Spleen (tissue), 11 donors: Measurements from ENCODE around the gene SOS1. TPM values are rescaled to one million over a fixed set of nuclear protein-coding genes. Genes with fewer than 3 reads are reported as not detected.

Source experiments
- DNase-seq: peaks from one replicate; pipeline ENCODE4 v3.0.0-alpha.2; 2020
- H3K27ac ChIP-seq, 8 donors: fragments of 200-600 bp; sonication (generic) in 7 of 8; 1 replicate in 4 of 8; 2 replicates in 4 of 8; pipeline versions ENCODE4 v1.5.0 to v1.8.0; 2016 to 2021; ENCODE audit warnings: inconsistent platforms in 4 of 8, mild to moderate bottlenecking in 4 of 8, moderate library complexity in 1 of 8
- H3K27me3 ChIP-seq, 7 donors: fragments of 200-600 bp; sonication (generic) in 6 of 7; replicated peaks in 1 of 7; 1 replicate in 4 of 7; 2 replicates in 3 of 7; pipeline versions ENCODE4 v1.5.0 to v1.8.0; 2016 to 2021; ENCODE audit warnings: inconsistent platforms in 3 of 7, mild to moderate bottlenecking in 1 of 7
- H3K36me3 ChIP-seq, 6 donors: fragments of 200-600 bp; sonication (generic) in 5 of 6; 1 replicate in 4 of 6; 2 replicates in 2 of 6; pipeline versions ENCODE4 v1.5.0 to v1.8.0; 2016 to 2021; ENCODE audit warnings: inconsistent platforms in 2 of 6
- H3K4me1 ChIP-seq, 6 donors: fragments of 200-600 bp; sonication (generic) in 5 of 6; 1 replicate in 3 of 6; 2 replicates in 3 of 6; pipeline versions ENCODE4 v1.5.0 to v1.8.0; 2016 to 2021; ENCODE audit warnings: inconsistent platforms in 3 of 6
- H3K4me3 ChIP-seq, 8 donors: fragments of 200-600 bp; sonication (generic) in 7 of 8; 1 replicate in 4 of 8; 2 replicates in 4 of 8; pipeline versions ENCODE4 v1.5.0 to v1.8.0; 2016 to 2021; ENCODE audit warnings: inconsistent platforms in 4 of 8, mild to moderate bottlenecking in 4 of 8, moderate library complexity in 2 of 8
- H3K9me3 ChIP-seq, 8 donors: fragments of 200-600 bp; sonication (generic) in 7 of 8; 1 replicate in 4 of 8; 2 replicates in 4 of 8; pipeline versions ENCODE4 v1.5.0 to v1.8.0; 2016 to 2021; ENCODE audit warnings: inconsistent platforms in 4 of 8
- POLR2A ChIP-seq, 3 donors: fragments of 450-650 bp; IDR thresholded peaks; one replicate each; pipeline ENCODE4 v1.5.1; 2017; ENCODE audit warnings: antibody characterized with exemption in 3 of 3, mild to moderate bottlenecking in 1 of 3
- POLR2AphosphoS5 ChIP-seq, 3 donors: sonication (generic); formaldehyde crosslinking; IDR thresholded peaks; one replicate each; pipeline ENCODE4 v1.5.1; 2017; ENCODE audit warnings: antibody characterized with exemption in 3 of 3
- WGBS, 5 donors: extraction: QIAGEN DNeasy Blood & Tissue Kit in 3 of 5; methylation state at CpG; one replicate each; pipeline versions ENCODE4 v1.1.5 to v1.1.7; 2013 to 2018; 5-methylcytosine and 5-hydroxymethylcytosine counted together
- intact Hi-C: fragments of 100-400 bp; cut with DNase I; formaldehyde crosslinking; loops from one replicate; pipeline ENCODE4 v1.15.0; 2023; ENCODE audit warnings: low total_unique reads
- polyA plus RNA-seq, 3 donors: library from polyadenylated mRNA; stranded (reverse); fragments of 200-250 nt; gene quantifications; one replicate each; pipeline ENCODE4 v1.2.1, GENCODE V29; 2013
- total RNA-seq, 7 donors: library from RNA; depleted of rRNA in 3 of 7; stranded (reverse); fragments of >200 nt in 3 of 7; fragmentation: NEBNext Ultra II Directional in 4 of 7; extraction: Animal tissue kit (Norgen Biotek cat#: 25700) in 4 of 7; gene quantifications; one replicate each; pipeline versions ENCODE4 v1.1.0 to v1.2.1, GENCODE V29; 2016 to 2021
- TF ChIP-seq, protein P1 (sequence below), 11 experiments: fragments of 200-600 bp in 7 of 11; fragments of 450-650 bp in 4 of 11; sonication (generic) in 4 of 11; IDR thresholded peaks in 8 of 11; conservative IDR thresholded peaks in 3 of 11; 1 replicate in 7 of 11; 2 replicates in 4 of 11; pipeline versions ENCODE4 v1.4.0 to v1.8.0; 2016 to 2021; ENCODE audit warnings: antibody characterized with exemption in 11 of 11, inconsistent platforms in 4 of 11, mild to moderate bottlenecking in 1 of 11
- donor health status: healthy with polysubstance abuse.
- donor health status: DM: no; HTN: no; CAD: no; lungs with moderate emphysema.
- donor health status: DM: no; HTN: no; CAD: no.
- donor health status: Bipolar disorder and iron deficiency.
- donor health status: healthy.
- donor health status: DM: no; HTN: no; CAD: no.
- donor health status: DM: yes; HTN: yes; CAD: no.

Gene SOS1
- total and polyA plus RNA-seq, 10 donors: 5.9 to 85.8 (median 42.8) TPM

DNA sequence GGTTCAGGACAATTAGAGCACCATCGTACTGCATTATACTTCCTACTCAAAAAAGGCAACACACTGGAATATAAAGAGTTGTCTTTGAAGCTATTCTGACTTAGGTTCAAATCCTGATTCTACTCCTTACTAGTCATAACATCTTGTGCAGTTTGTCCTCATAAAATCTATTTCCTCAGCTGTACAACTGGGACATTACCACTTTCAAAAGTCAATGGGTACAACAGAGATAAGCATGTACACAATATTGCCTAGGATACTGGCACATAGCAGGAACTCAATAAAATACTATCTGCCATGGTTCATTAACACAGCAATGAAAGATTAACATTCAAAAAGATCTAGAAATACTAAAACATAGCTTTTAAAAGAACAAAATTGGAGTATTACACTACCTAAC lies 11.3 kb downstream of the SOS1 start:
- peaks cover 0 to 88% (median 58%) of the 10 kb centered on the region in 6 donors for H3K4me1 ChIP-seq
- peaks cover 0 to 20% (median 6%) of the 10 kb centered on the region in 6 donors for H3K36me3 ChIP-seq
- H3K27me3 ChIP-seq: no peaks in the 10 kb centered on the region
- TF ChIP-seq POLR2AphosphoS5 (IDR thresholded peaks at IDR 0.05): no peak
- no peak for TF ChIP-seq POLR2A (IDR thresholded peaks at IDR 0.05)
- TF ChIP-seq, protein P1, sequence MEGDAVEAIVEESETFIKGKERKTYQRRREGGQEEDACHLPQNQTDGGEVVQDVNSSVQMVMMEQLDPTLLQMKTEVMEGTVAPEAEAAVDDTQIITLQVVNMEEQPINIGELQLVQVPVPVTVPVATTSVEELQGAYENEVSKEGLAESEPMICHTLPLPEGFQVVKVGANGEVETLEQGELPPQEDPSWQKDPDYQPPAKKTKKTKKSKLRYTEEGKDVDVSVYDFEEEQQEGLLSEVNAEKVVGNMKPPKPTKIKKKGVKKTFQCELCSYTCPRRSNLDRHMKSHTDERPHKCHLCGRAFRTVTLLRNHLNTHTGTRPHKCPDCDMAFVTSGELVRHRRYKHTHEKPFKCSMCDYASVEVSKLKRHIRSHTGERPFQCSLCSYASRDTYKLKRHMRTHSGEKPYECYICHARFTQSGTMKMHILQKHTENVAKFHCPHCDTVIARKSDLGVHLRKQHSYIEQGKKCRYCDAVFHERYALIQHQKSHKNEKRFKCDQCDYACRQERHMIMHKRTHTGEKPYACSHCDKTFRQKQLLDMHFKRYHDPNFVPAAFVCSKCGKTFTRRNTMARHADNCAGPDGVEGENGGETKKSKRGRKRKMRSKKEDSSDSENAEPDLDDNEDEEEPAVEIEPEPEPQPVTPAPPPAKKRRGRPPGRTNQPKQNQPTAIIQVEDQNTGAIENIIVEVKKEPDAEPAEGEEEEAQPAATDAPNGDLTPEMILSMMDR (IDR thresholded peaks at IDR 0.05 in 8 of 11, conservative IDR thresholded peaks at IDR 0.05 in 3 of 11): no peak
- DNase-seq: no peak
- WGBS, 5 donors: 47 to 100% (median 81%) methylated on average over 1 of the region's 1 CpG
- no peak overlapping the region for H3K27ac ChIP-seq
- intact Hi-C loops: no loop called here
- no peaks in the 10 kb centered on the region for H3K9me3 ChIP-seq
- H3K4me3 ChIP-seq: no peak overlapping the region

DNA sequence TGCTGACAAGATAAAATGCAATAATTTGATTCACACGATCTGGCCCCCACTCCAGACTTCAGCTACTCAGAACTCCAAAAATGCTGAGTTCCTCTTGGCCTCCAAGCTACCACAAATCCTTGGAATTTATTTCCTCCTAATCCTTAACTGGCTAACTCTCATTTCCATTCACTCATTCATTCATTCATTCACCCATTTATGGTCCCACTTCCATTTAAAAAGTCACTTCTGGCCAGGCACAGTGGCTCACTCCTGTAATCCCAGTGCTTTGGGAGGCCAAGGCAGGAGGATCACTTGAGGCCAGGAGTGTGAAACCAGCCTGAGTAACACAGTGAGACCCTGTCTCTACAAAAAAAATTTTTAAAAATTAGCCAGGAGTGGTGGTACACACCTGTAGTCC lies 12.5 kb downstream of the SOS1 start:
- Histone ChIP-seq H3K4me1 (peaks cover 0 to 84% (median 49%) of the 10 kb centered on the region in 6 donors), H3K27me3 (no peaks in the 10 kb centered on the region), H3K4me3 (no peak overlapping the region), H3K36me3 (peaks cover 0 to 20% (median 6%) of the 10 kb centered on the region in 6 donors), H3K27ac (no peak overlapping the region), H3K9me3 (no peaks in the 10 kb centered on the region)
- TF ChIP-seq POLR2A (IDR thresholded peaks at IDR 0.05) (no peak), POLR2AphosphoS5 (IDR thresholded peaks at IDR 0.05) (no peak)
- TF ChIP-seq, protein P1 (IDR thresholded peaks at IDR 0.05 in 8 of 11, conservative IDR thresholded peaks at IDR 0.05 in 3 of 11): no peak
- no peak for DNase-seq
- intact Hi-C loops: no loop called here
- 59 to 82% (median 69%) methylated on average over 1 of the region's 1 CpG for WGBS, 5 donors

DNA sequence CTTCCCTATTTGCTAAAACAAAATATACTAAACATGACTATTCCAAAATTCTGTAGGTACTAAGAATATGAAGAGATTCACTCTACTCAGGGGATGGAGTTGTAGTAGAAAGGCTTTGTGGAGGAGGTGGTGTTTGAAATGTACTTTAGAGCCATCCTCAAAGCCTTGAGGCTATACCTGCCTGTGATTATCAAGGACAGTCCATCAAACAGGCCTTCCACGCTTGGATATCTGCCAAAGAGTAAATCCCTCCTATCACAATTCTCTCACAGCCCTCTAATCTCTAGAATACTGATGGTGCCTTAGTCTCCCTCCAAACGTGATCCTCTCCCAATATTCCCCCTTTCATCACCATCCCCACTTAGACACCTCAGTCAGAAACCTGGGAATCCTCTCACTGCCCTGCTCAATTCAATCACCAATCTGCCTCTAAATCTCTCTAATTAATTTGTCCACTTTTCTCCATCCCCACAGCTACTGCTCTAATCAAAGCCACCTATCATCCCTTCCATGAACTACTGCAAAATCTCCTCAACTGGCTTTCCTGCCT lies 13.1 kb downstream of the SOS1 start:
- Histone ChIP-seq H3K9me3 (no peaks in the 10 kb centered on the region), H3K27me3 (no peaks in the 10 kb centered on the region), H3K36me3 (peaks cover 0 to 15% (median 6%) of the 10 kb centered on the region in 6 donors), H3K4me3 (no peak overlapping the region), H3K4me1 (peaks cover 0 to 78% (median 47%) of the 10 kb centered on the region in 6 donors), H3K27ac (no peak overlapping the region)
- 61 to 82% (median 73%) methylated on average over 2 of the region's 2 CpGs for WGBS, 5 donors
- TF ChIP-seq, protein P1 (IDR thresholded peaks at IDR 0.05 in 8 of 11, conservative IDR thresholded peaks at IDR 0.05 in 3 of 11): no peak
- TF ChIP-seq POLR2A (IDR thresholded peaks at IDR 0.05): no peak
- TF ChIP-seq POLR2AphosphoS5 (IDR thresholded peaks at IDR 0.05): no peak
- intact Hi-C loops: no loop called here
- no peak for DNase-seq

DNA sequence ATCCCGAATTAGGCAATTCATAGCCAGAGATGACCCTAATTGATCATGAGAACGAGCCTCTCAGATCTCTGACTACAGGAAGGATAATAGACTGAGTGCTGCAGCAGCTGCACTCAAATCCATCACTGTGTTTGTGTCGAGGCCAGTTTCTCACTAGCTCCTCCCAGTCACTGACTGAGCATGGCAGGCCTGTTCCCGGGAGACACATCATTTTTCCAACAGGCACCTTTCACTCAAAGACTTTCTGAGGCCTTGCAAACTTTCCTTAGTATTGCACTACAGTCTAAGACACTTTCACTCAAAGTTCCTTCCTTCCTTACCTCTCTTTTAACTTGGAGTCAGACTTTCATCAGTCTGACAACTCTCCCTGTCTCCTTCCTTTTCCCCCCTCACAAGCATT lies 13.7 kb downstream of the SOS1 start:
- no peak for DNase-seq
- H3K4me3 ChIP-seq: no peak overlapping the region
- H3K36me3 ChIP-seq: peaks cover 0 to 8% (median 1%) of the 10 kb centered on the region in 6 donors
- 52 to 70% (median 64%) methylated on average over 4 of the region's 4 CpGs for WGBS, 5 donors
- TF ChIP-seq POLR2A (IDR thresholded peaks at IDR 0.05) (no peak), POLR2AphosphoS5 (IDR thresholded peaks at IDR 0.05) (no peak)
- TF ChIP-seq, protein P1 (IDR thresholded peaks at IDR 0.05 in 8 of 11, conservative IDR thresholded peaks at IDR 0.05 in 3 of 11): no peak
- intact Hi-C loops: no loop called here
- no peaks in the 10 kb centered on the region for H3K27me3 ChIP-seq
- peaks cover 0 to 76% (median 45%) of the 10 kb centered on the region in 6 donors for H3K4me1 ChIP-seq
- H3K9me3 ChIP-seq: no peaks in the 10 kb centered on the region
- H3K27ac ChIP-seq: peak overlapping the region in 1 of 8 donors; percentile 23
